ENCODE data around the gene NR3C2. TPM values are rescaled to one million over a fixed set of nuclear protein-coding genes. Genes with fewer than 3 reads are reported as not detected.

Gene NR3C2
- total and polyA plus RNA-seq, 2 experiments from 2014 or later: 1.2 to 3.0 TPM

DNA sequence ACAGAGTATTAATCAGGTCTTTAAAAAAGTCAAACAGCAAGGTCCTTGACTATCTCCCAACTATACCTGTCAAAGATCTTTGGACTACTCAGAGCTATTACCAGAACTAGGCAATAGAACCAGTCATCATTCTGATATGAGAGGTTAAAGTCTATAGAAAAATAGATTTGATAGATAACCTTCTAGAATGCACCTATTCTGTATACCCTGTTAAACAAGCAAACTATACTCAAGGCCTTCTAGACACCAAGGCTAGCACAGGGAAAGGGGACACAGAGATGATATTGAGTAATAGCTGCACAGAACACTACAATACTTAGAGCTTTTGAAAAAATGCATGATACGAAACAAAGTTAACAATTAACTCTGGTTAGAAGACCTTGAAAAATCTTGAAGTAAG lies 149.5 kb downstream of the NR3C2 start:
- Mint-ChIP-seq H3K36me3 (ENCODE audit: low read depth) (no peaks in the 10 kb centered on the region; the same call in 2 of the 3 replicates), H3K4me1 (peaks cover 4% of the 10 kb centered on the region; the same call in 2 of the 3 replicates), H3K4me3 (no peak overlapping the region), H3K9me3 (peaks cover 9% of the 10 kb centered on the region; the same call in 2 of the 3 replicates), H3K27ac (no peak overlapping the region), H3K27me3 (ENCODE audit: insufficient read depth, low read depth, poor library complexity) (no peaks in the 10 kb centered on the region)
- no peaks in the 10 kb centered on the region for H3K36me3 ChIP-seq (ENCODE audit: insufficient read depth)
- no peaks in the 10 kb centered on the region for H3K27me3 ChIP-seq (ENCODE audit: insufficient read depth)
- no peak overlapping the region for H3K4me2 ChIP-seq
- no peaks in the 10 kb centered on the region for H4K20me1 ChIP-seq (replicated peaks; ENCODE audit: insufficient read depth)
- no peaks in the 10 kb centered on the region for H3K9me2 ChIP-seq (ENCODE audit: insufficient read depth)
- DNase-seq (ENCODE audit: low spot score) (no peak), ATAC-seq (no peak)
- H3K4me3 ChIP-seq: no peak overlapping the region
- H3K4me1 ChIP-seq (ENCODE audit: insufficient read depth): no peaks in the 10 kb centered on the region
- TF ChIP-seq ZNF114 (CRISPR knock-in tag; IDR thresholded peaks at IDR 0.05) (no peak), ZNF331 (CRISPR knock-in tag; IDR thresholded peaks at IDR 0.05; ENCODE audit: low read depth) (no peak), NANOG (IDR thresholded peaks at IDR 0.05; ENCODE audit: borderline replicate concordance) (no peak), JUNB (IDR thresholded peaks at IDR 0.05; ENCODE audit: unreplicated experiment) (no peak), EZH2 (IDR thresholded peaks at IDR 0.05; ENCODE audit: low read depth, unreplicated experiment) (no peak), CREB1 (CRISPR knock-in tag; IDR thresholded peaks at IDR 0.05; ENCODE audit: low read depth) (no peak), POLR2AphosphoS5 (IDR thresholded peaks at IDR 0.05; ENCODE audit: low read depth) (no peak), STAT1 (IDR thresholded peaks at IDR 0.05; ENCODE audit: unreplicated experiment) (no peak), EZH2phosphoT487 (IDR thresholded peaks at IDR 0.05; ENCODE audit: unreplicated experiment) (no peak)
- TF ChIP-seq, protein P1, sequence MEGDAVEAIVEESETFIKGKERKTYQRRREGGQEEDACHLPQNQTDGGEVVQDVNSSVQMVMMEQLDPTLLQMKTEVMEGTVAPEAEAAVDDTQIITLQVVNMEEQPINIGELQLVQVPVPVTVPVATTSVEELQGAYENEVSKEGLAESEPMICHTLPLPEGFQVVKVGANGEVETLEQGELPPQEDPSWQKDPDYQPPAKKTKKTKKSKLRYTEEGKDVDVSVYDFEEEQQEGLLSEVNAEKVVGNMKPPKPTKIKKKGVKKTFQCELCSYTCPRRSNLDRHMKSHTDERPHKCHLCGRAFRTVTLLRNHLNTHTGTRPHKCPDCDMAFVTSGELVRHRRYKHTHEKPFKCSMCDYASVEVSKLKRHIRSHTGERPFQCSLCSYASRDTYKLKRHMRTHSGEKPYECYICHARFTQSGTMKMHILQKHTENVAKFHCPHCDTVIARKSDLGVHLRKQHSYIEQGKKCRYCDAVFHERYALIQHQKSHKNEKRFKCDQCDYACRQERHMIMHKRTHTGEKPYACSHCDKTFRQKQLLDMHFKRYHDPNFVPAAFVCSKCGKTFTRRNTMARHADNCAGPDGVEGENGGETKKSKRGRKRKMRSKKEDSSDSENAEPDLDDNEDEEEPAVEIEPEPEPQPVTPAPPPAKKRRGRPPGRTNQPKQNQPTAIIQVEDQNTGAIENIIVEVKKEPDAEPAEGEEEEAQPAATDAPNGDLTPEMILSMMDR (conservative IDR thresholded peaks at IDR 0.05; ENCODE audit: low read depth in 2 of 2): no peak
- TF ChIP-seq, protein P2, sequence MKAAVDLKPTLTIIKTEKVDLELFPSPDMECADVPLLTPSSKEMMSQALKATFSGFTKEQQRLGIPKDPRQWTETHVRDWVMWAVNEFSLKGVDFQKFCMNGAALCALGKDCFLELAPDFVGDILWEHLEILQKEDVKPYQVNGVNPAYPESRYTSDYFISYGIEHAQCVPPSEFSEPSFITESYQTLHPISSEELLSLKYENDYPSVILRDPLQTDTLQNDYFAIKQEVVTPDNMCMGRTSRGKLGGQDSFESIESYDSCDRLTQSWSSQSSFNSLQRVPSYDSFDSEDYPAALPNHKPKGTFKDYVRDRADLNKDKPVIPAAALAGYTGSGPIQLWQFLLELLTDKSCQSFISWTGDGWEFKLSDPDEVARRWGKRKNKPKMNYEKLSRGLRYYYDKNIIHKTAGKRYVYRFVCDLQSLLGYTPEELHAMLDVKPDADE (IDR thresholded peaks at IDR 0.05): no peak
- TF ChIP-seq, protein P3, sequence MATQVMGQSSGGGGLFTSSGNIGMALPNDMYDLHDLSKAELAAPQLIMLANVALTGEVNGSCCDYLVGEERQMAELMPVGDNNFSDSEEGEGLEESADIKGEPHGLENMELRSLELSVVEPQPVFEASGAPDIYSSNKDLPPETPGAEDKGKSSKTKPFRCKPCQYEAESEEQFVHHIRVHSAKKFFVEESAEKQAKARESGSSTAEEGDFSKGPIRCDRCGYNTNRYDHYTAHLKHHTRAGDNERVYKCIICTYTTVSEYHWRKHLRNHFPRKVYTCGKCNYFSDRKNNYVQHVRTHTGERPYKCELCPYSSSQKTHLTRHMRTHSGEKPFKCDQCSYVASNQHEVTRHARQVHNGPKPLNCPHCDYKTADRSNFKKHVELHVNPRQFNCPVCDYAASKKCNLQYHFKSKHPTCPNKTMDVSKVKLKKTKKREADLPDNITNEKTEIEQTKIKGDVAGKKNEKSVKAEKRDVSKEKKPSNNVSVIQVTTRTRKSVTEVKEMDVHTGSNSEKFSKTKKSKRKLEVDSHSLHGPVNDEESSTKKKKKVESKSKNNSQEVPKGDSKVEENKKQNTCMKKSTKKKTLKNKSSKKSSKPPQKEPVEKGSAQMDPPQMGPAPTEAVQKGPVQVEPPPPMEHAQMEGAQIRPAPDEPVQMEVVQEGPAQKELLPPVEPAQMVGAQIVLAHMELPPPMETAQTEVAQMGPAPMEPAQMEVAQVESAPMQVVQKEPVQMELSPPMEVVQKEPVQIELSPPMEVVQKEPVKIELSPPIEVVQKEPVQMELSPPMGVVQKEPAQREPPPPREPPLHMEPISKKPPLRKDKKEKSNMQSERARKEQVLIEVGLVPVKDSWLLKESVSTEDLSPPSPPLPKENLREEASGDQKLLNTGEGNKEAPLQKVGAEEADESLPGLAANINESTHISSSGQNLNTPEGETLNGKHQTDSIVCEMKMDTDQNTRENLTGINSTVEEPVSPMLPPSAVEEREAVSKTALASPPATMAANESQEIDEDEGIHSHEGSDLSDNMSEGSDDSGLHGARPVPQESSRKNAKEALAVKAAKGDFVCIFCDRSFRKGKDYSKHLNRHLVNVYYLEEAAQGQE (IDR thresholded peaks at IDR 0.05; ENCODE audit: unreplicated experiment): no peak
- TF ChIP-seq, protein P4, sequence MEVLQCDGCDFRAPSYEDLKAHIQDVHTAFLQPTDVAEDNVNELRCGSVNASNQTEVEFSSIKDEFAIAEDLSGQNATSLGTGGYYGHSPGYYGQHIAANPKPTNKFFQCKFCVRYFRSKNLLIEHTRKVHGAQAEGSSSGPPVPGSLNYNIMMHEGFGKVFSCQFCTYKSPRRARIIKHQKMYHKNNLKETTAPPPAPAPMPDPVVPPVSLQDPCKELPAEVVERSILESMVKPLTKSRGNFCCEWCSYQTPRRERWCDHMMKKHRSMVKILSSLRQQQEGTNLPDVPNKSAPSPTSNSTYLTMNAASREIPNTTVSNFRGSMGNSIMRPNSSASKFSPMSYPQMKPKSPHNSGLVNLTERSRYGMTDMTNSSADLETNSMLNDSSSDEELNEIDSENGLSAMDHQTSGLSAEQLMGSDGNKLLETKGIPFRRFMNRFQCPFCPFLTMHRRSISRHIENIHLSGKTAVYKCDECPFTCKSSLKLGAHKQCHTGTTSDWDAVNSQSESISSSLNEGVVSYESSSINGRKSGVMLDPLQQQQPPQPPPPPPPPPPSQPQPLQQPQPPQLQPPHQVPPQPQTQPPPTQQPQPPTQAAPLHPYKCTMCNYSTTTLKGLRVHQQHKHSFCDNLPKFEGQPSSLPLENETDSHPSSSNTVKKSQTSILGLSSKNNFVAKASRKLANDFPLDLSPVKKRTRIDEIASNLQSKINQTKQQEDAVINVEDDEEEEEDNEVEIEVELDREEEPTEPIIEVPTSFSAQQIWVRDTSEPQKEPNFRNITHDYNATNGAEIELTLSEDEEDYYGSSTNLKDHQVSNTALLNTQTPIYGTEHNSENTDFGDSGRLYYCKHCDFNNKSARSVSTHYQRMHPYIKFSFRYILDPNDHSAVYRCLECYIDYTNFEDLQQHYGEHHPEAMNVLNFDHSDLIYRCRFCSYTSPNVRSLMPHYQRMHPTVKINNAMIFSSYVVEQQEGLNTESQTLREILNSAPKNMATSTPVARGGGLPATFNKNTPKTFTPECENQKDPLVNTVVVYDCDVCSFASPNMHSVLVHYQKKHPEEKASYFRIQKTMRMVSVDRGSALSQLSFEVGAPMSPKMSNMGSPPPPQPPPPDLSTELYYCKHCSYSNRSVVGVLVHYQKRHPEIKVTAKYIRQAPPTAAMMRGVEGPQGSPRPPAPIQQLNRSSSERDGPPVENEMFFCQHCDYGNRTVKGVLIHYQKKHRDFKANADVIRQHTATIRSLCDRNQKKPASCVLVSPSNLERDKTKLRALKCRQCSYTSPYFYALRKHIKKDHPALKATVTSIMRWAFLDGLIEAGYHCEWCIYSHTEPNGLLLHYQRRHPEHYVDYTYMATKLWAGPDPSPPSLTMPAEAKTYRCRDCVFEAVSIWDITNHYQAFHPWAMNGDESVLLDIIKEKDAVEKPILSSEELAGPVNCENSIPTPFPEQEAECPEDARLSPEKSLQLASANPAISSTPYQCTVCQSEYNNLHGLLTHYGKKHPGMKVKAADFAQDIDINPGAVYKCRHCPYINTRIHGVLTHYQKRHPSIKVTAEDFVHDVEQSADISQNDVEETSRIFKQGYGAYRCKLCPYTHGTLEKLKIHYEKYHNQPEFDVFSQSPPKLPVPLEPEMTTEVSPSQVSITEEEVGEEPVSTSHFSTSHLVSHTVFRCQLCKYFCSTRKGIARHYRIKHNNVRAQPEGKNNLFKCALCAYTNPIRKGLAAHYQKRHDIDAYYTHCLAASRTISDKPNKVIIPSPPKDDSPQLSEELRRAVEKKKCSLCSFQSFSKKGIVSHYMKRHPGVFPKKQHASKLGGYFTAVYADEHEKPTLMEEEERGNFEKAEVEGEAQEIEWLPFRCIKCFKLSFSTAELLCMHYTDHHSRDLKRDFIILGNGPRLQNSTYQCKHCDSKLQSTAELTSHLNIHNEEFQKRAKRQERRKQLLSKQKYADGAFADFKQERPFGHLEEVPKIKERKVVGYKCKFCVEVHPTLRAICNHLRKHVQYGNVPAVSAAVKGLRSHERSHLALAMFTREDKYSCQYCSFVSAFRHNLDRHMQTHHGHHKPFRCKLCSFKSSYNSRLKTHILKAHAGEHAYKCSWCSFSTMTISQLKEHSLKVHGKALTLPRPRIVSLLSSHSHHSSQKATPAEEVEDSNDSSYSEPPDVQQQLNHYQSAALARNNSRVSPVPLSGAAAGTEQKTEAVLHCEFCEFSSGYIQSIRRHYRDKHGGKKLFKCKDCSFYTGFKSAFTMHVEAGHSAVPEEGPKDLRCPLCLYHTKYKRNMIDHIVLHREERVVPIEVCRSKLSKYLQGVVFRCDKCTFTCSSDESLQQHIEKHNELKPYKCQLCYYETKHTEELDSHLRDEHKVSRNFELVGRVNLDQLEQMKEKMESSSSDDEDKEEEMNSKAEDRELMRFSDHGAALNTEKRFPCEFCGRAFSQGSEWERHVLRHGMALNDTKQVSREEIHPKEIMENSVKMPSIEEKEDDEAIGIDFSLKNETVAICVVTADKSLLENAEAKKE (CRISPR knock-in tag; IDR thresholded peaks at IDR 0.05): no peak
- H3F3A ChIP-seq (replicated peaks; ENCODE audit: low read depth): no peaks in the 10 kb centered on the region
- no peaks in the 10 kb centered on the region for H3K79me2 ChIP-seq (replicated peaks; ENCODE audit: insufficient read depth)
- H3K27ac ChIP-seq (ENCODE audit: low read depth): no peak overlapping the region
- H2AFZ ChIP-seq: no peak overlapping the region
